ENCODE data around the gene MAGEL2. TPM values are rescaled to one million over a fixed set of nuclear protein-coding genes. Genes with fewer than 3 reads are reported as not detected.
"Not testable (repeated sequence)": the region's sequence is repeated elsewhere in the genome, so short reads cannot be mapped to it uniquely, and the experiment has no call there.

Gene MAGEL2
- polyA plus RNA-seq, 4 donors: 5.0 to 5.9 (median 5.2) TPM

GRCh38 chr15:23616536-23616935, 31.1 kb downstream of the MAGEL2 start:
- no peak for DNase-seq (ENCODE audit: low read depth in 4 of 4, low spot score in 3 of 4)

- no peak for DNase-seq (ENCODE audit: low read depth in 4 of 4, low spot score in 3 of 4)
Measured at GRCh38 chr15:23606226-23606625, 41.4 kb downstream of the MAGEL2 start.

GRCh38 chr15:23602124-23602523, 45.5 kb downstream of the MAGEL2 start:
- DNase-seq (ENCODE audit: low read depth in 4 of 4, low spot score in 3 of 4): no peak

- no peak for DNase-seq (ENCODE audit: low read depth in 4 of 4, low spot score in 3 of 4)
Measured at GRCh38 chr15:23599053-23599452, 48.6 kb downstream of the MAGEL2 start.

GRCh38 chr15:23597278-23597677, 50.4 kb downstream of the MAGEL2 start:
- not testable (repeated sequence) for DNase-seq (ENCODE audit: low read depth in 4 of 4, low spot score in 3 of 4)

- DNase-seq (ENCODE audit: low read depth in 4 of 4, low spot score in 3 of 4): no peak
Measured at GRCh38 chr15:23596736-23597135, 50.9 kb downstream of the MAGEL2 start.

- DNase-seq (ENCODE audit: low read depth in 4 of 4, low spot score in 3 of 4): no peak
Measured at GRCh38 chr15:23595368-23595767, 52.3 kb downstream of the MAGEL2 start.

GRCh38 chr15:23594252-23594770, 53.4 kb downstream of the MAGEL2 start:
- no peak for DNase-seq (ENCODE audit: low read depth in 4 of 4, low spot score in 3 of 4)

Other genes starting within 250 kb of the MAGEL2 start
- gene GOLGA6L2, start 200.6 kb downstream of the MAGEL2 start, polyA plus RNA-seq (ENCODE audit: insufficient read length in 4 of 4): under 1 TPM in 1 of 4 donors, not detected in 3; 0.03 TPM
- 1 to 10 TPM in 3 of 4 donors, under 1 TPM in 1; 0.26 to 2.2 (median 1.3) TPM for gene MKRN3, start 82.2 kb downstream of the MAGEL2 start, polyA plus RNA-seq (ENCODE audit: insufficient read length in 4 of 4)
- gene NDN, start 39.4 kb upstream of the MAGEL2 start, polyA plus RNA-seq (ENCODE audit: insufficient read length in 4 of 4): 100 to 1,000 TPM in 1 of 4 donors, 10 to 100 TPM in 3; 74.2 to 101 (median 90.2) TPM

All from right renal pelvis (tissue), 4 donors.